Gastroesophageal sphincter (tissue), 4 donors: Measurements from ENCODE around the gene FAM53B. TPM values are rescaled to one million over a fixed set of nuclear protein-coding genes. Genes with fewer than 3 reads are reported as not detected.

Source experiments
- ATAC-seq: fragments of 150-250 bp; one replicate; pipeline ENCODE4 v1.9.1; 2016; ENCODE audit warnings: mild to moderate bottlenecking, moderate library complexity
- H3K27ac ChIP-seq, 4 donors: fragments of 200-600 bp; sonication (generic) in 3 of 4; 1 replicate in 3 of 4; 2 replicates in 1 of 4; pipeline ENCODE4 v1.5.1; 2016 to 2019
- H3K27me3 ChIP-seq: fragments of 200-600 bp; sonication (generic); one replicate; pipeline ENCODE4 v1.5.1; 2019
- H3K36me3 ChIP-seq, 2 donors: fragments of 200-600 bp; sonication (generic); one replicate each; pipeline ENCODE4 v1.5.1; 2019; ENCODE audit warnings: control low read depth in 1 of 2
- H3K4me1 ChIP-seq, 3 donors: fragments of 200-600 bp; sonication (generic); 1 replicate in 2 of 3; 2 replicates in 1 of 3; pipeline ENCODE4 v1.5.1; 2016 to 2019; ENCODE audit warnings: control low read depth in 2 of 3
- H3K4me3 ChIP-seq, 2 donors: fragments of 200-600 bp; sonication (generic); one replicate each; pipeline ENCODE4 v1.5.1; 2019; ENCODE audit warnings: mild to moderate bottlenecking in 1 of 2, moderate library complexity in 1 of 2
- H3K9me3 ChIP-seq, 3 donors: fragments of 200-600 bp; sonication (generic); one replicate each; pipeline ENCODE4 v1.5.1; 2017 to 2019; ENCODE audit warnings: control low read depth in 2 of 3
- CTCF ChIP-seq, 4 experiments: fragments of 200-600 bp in 2 of 4; fragments of 450-650 bp in 2 of 4; sonication (generic) in 1 of 4; IDR thresholded peaks; one replicate each; pipeline ENCODE4 v1.5.1; 2017 to 2019; ENCODE audit warnings: antibody characterized with exemption in 4 of 4, mild to moderate bottlenecking in 2 of 4, moderate library complexity in 2 of 4
- EP300 ChIP-seq: sonication (generic); formaldehyde crosslinking; IDR thresholded peaks from one replicate; pipeline ENCODE4 v1.6.1; 2017; ENCODE audit warnings: antibody characterized with exemption, mild to moderate bottlenecking
- POLR2A ChIP-seq, 2 donors: fragments of 450-650 bp; IDR thresholded peaks; one replicate each; pipeline ENCODE4 v1.6.1; 2017; ENCODE audit warnings: antibody characterized with exemption in 2 of 2, mild to moderate bottlenecking in 2 of 2, moderate library complexity in 1 of 2
- POLR2AphosphoS5 ChIP-seq: sonication (generic); formaldehyde crosslinking; IDR thresholded peaks from one replicate; pipeline ENCODE4 v1.6.1; 2017; ENCODE audit warnings: antibody characterized with exemption
- WGBS, 2 donors: methylation state at CpG; one replicate each; pipeline ENCODE4 v1.1.5; 2018; ENCODE audit warnings: low coverage in 1 of 2; 5-methylcytosine and 5-hydroxymethylcytosine counted together
- total RNA-seq, 4 donors: library from RNA; depleted of rRNA; stranded (reverse); fragments of >200 nt; gene quantifications; one replicate each; pipeline ENCODE4 v1.1.0, GENCODE V29; 2016

The FAM53B gene
- total RNA-seq, 4 donors from 2014 or later, result 24.5 to 33.0 (median 30.2) TPM

GRCh38 chr10:124706462-124707143 lies 37.6 kb downstream of the FAM53B start:
- H3K27me3 ChIP-seq, result no peaks in the 10 kb centered on the region
- H3K36me3 ChIP-seq, result peaks cover 0 to 14% of the 10 kb centered on the region in 2 donors
- peak overlapping the region in 3 of 4 donors; percentile 80 to 84 (median 80) for H3K27ac ChIP-seq
- no peak for TF ChIP-seq CTCF (IDR thresholded peaks at IDR 0.05)
- no peak for TF ChIP-seq POLR2AphosphoS5
- TF ChIP-seq POLR2A (IDR thresholded peaks at IDR 0.05), result no peak
- no peak for TF ChIP-seq EP300
- H3K4me3 ChIP-seq, result no peak overlapping the region
- no peak for ATAC-seq
- no peaks in the 10 kb centered on the region for H3K9me3 ChIP-seq
- WGBS, 2 donors, result 88% methylated on average over 3 of the region's 9 CpGs; no CpG with 5 or more reads in 1 of the 2 donors
- peaks cover 17 to 95% (median 82%) of the 10 kb centered on the region in 3 donors for H3K4me1 ChIP-seq

GRCh38 chr10:124705817-124706461 lies 38.2 kb downstream of the FAM53B start:
- Histone ChIP-seq H3K4me1 (peaks cover 20 to 100% (median 88%) of the 10 kb centered on the region in 3 donors), H3K4me3 (no peak overlapping the region), H3K27me3 (no peaks in the 10 kb centered on the region), H3K36me3 (peaks cover 0 to 14% of the 10 kb centered on the region in 2 donors), H3K9me3 (no peaks in the 10 kb centered on the region), H3K27ac (peak overlapping the region in 3 of 4 donors; percentile 80 to 84 (median 80))
- TF ChIP-seq POLR2AphosphoS5 (no peak), CTCF (IDR thresholded peaks at IDR 0.05) (peak in 2 of 4 experiments; percentile 26 to 40), EP300 (no peak), POLR2A (IDR thresholded peaks at IDR 0.05) (no peak)
- ATAC-seq, result no peak
- WGBS, 2 donors, result 76% methylated on average over 5 of the region's 12 CpGs; no CpG with 5 or more reads in 1 of the 2 donors

- no peak overlapping the region for H3K4me3 ChIP-seq
- WGBS, 2 donors, result 66 to 100% methylated on average over 1 to 4 of the region's 9 CpGs
- H3K4me1 ChIP-seq, result peaks cover 25 to 100% (median 94%) of the 10 kb centered on the region in 3 donors
- TF ChIP-seq CTCF (IDR thresholded peaks at IDR 0.05) (no peak), EP300 (no peak), POLR2AphosphoS5 (no peak), POLR2A (IDR thresholded peaks at IDR 0.05) (no peak)
- no peaks in the 10 kb centered on the region for H3K27me3 ChIP-seq
- no peak for ATAC-seq
- peak overlapping the region in 3 of 4 donors; percentile 80 to 84 (median 80) for H3K27ac ChIP-seq
- H3K36me3 ChIP-seq, result peaks cover 0 to 14% of the 10 kb centered on the region in 2 donors
- H3K9me3 ChIP-seq, result no peaks in the 10 kb centered on the region
Measured at GRCh38 chr10:124705381-124705740, 38.8 kb downstream of the FAM53B start.

GRCh38 chr10:124704428-124705380 lies 39.5 kb downstream of the FAM53B start:
- Histone ChIP-seq H3K27ac (peak overlapping the region in 3 of 4 donors; percentile 80 to 84 (median 80)), H3K36me3 (peaks cover 0 to 14% of the 10 kb centered on the region in 2 donors), H3K4me3 (no peak overlapping the region), H3K4me1 (peaks cover 25 to 100% (median 97%) of the 10 kb centered on the region in 3 donors), H3K27me3 (no peaks in the 10 kb centered on the region), H3K9me3 (no peaks in the 10 kb centered on the region)
- ATAC-seq, result no peak
- TF ChIP-seq POLR2A (IDR thresholded peaks at IDR 0.05) (no peak), EP300 (no peak), POLR2AphosphoS5 (no peak), CTCF (IDR thresholded peaks at IDR 0.05) (no peak)
- 91 to 93% methylated on average over 6 to 7 of the region's 11 CpGs for WGBS, 2 donors
